GM12872 (cell line): ENCODE data around the gene ABCA7.

ENCODE experiments used
- TF ChIP-seq, protein P1 (sequence below): IDR thresholded peaks from 3 replicates; pipeline ENCODE4 v1.5.1; 2011; ENCODE audit warnings: low read depth, mild to moderate bottlenecking, low read length, moderate library complexity; ENCODE audit not compliant: insufficient read depth

Gene ABCA7

DNA sequence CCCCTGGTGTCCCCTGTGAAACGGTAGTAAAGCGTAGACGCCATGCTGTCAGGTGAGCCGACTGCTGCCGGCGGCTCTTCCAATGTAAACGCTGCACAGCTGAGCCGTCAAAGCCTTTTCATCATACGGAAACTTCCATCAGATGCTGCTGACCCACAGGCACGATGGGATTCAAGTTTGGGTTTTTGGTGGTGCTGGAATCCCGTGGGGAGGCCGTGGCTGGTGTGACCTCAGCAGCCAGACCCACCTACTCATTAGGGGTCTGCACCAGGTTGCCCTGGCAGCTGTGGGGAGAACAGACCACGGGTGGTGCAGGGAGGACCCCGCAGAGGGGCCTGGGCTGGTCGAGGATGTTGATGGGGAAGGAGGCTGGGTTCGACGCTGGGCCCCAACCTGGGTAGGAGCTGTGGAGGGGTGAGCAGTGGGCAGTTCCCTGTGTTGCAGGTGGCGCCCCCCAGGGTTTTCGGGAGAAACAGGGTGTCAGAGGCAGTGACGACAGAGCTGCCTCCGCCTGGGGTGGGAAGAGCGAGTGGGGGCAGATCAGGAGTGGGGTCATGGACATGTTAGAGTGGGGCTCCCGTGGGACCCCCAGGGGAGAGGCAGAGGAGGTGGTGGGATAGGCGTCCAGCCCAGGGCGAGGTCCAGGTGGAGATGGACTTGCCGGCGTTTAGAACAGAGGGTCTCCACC is 33.1 kb upstream of the ABCA7 start:
- TF ChIP-seq, protein P1, sequence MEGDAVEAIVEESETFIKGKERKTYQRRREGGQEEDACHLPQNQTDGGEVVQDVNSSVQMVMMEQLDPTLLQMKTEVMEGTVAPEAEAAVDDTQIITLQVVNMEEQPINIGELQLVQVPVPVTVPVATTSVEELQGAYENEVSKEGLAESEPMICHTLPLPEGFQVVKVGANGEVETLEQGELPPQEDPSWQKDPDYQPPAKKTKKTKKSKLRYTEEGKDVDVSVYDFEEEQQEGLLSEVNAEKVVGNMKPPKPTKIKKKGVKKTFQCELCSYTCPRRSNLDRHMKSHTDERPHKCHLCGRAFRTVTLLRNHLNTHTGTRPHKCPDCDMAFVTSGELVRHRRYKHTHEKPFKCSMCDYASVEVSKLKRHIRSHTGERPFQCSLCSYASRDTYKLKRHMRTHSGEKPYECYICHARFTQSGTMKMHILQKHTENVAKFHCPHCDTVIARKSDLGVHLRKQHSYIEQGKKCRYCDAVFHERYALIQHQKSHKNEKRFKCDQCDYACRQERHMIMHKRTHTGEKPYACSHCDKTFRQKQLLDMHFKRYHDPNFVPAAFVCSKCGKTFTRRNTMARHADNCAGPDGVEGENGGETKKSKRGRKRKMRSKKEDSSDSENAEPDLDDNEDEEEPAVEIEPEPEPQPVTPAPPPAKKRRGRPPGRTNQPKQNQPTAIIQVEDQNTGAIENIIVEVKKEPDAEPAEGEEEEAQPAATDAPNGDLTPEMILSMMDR = no peak

DNA sequence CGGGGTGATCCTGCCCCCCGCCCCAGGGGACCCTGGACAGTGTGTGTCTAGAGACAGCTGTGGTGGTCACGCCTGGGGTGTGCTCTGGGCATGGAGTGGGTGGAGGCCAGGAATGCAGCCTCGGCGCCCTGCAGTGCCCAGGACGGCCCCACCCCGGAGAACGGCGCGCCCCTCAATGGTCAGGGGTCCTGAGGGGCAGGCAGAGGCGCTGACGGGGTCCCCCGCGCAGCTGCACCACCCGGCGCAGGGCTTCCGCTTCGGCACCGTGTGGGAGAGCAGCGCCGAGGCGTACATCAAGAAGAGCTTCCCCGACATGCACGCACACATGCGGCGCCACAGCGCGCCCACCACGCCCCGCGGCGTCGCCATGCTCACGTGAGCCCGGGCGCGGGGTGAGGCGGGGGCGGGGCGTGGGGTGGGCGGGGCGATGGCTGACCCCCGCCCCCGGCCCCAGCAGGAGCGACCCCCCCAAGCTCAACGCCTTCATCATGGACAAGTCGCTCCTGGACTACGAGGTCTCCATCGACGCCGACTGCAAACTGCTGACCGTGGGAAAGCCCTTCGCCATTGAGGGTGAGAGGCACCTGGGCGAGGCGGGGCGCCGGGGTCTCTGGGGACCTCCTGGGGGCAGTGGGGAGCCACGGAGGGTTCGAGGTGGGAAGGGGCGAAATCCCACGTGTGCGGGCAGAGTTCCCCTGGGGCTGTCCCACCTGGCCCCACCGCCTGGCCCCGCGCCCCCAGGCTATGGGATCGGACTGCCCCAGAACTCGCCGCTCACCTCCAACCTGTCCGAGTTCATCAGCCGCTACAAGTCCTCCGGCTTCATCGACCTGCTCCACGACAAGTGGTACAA is 32.3 kb upstream of the ABCA7 start:
- TF ChIP-seq, protein P1 = no peak

DNA sequence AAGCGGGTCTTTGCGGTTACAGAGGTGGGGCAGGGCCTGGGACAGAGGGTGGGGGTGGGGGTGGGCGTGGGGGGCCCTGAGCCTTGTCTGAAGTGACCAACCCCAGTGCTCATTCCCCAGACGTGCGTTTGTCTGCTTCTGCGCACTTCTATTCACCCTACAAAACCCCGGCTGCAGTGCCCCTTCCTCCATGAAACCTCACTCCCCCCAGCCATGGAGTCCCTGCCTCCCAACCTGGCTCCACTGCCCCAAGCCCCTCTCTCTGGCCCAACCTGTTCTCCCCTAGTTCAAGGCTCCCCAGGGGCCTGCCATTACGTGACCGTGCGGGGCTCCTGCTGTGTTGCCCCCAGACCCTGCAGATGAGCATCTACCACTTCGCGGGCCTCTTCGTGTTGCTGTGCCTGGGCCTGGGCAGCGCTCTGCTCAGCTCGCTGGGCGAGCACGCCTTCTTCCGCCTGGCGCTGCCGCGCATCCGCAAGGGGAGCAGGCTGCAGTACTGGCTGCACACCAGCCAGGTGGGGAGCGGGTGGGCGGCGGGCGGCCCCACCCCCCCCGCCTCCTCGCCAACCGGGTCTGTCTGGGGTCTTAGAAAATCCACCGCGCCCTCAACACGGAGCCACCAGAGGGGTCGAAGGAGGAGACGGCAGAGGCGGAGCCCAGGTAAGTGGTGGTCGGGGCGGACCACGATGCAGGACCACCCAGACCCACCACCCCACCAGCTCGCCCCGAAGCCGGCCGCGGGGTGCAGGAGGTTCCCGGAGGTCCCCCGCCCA is 31.5 kb upstream of the ABCA7 start:
- TF ChIP-seq, protein P1 = no peak

DNA sequence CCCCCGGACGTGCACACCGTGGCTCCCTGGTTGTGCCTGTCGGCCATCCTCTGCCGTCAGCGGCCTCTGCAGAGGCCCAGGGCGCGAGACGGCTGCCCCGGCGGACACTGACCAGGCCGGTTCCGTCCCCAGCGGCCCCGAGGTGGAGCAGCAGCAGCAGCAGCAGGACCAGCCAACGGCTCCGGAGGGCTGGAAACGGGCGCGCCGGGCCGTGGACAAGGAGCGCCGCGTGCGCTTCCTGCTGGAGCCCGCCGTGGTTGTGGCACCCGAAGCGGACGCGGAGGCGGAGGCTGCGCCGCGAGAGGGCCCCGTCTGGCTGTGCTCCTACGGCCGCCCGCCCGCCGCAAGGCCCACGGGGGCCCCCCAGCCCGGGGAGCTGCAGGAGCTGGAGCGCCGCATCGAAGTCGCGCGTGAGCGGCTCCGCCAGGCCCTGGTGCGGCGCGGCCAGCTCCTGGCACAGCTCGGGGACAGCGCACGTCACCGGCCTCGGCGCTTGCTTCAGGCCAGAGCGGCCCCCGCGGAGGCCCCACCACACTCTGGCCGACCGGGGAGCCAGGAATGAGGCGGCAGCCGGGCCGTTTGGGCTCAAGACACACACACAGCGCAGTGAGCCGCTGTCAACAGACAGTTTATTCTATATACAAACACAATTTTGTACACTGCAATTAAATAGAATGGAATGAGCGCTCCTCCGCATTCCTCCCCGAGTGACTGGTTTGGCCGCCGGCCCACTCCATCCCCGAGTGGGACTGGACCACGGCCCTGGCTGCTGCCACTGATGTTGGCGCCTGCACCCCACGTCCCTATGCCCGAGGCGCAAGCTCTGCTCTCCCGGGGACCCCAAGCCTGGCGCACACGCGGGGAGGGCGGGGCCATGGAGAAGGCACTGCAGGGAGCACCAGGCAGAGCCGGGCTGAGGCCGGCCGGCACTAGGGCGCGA is 30.6 kb upstream of the ABCA7 start:
- TF ChIP-seq, protein P1 = no peak

DNA sequence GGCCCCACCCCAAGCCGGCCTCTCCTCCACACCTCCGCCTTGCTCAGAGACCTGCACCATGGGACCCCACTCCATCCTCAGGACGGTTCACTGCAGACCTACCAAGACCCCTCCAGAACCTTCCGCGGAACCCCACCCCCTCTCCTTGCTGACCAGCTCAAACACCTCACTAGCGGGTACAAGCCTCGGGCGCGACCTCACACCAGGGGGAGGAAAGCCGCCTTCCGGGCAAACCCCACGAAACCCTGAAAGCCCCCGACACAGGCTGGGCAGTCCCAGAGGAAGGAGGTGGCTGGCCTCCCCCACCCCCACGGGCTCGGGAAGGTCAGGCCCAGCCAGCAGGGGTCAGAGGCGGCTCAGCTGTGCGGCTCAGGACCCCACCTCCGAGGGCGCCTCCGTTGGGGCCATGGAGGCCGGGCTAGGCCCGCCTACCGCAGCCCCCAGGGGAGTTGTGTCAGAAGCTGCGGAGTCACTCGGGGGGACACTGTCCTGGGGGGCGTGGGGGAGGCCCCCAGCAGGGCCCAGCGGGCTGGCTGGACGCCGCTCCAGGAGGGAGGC is 29.8 kb upstream of the ABCA7 start:
- TF ChIP-seq, protein P1 = no peak

DNA sequence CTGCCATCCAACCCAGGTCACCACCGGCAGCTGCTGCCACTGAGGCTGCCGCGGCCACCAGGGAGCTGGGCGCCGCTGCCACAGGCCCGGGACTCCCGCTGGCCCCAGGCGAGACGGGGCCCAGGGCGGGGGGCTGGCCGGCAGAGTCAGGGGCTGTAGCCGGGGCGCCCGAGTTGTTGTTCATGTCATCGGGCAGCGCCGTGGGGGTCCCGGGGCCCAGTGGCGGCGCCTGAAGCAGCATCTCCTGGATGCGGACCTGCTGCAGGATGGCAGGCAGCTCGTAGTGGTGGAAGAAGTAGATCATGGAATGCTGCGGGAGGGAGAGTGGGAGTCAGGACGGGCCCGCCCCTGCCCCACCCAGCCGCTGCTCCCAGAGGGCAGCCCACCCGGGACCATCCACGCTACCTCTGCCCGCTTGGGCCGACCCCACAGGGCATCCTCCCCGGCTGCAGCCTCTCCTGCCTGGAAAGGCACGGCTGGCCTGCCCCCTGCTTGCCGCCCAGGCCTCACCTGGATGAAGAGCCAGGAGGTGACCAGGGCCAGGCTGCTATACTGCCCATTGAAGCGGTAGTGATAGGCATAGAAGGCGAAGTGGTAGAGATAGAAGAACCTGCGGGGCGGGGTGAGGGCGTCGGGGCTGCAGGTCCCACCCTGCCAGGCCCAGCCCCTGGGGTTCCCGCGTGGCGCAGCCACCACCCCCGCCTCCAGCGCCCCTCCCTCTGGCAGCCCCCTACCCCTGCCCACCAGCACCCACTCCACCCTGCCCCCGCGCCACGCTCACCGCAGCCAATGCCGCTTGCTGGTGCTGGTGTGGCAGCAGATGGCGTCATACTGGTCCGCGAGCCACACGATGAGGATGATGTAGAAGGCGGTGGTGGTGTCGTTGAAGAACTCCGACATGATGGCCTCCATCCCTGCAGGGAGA is 29.1 kb upstream of the ABCA7 start:
- TF ChIP-seq, protein P1 = no peak
